GM12878 (cell line): ENCODE measurements around the gene COL15A1. TPM values are rescaled to one million over a fixed set of nuclear protein-coding genes. Genes with fewer than 3 reads are reported as not detected.

Source experiments
- ATAC-seq: fragments of 200-7000 bp; cut with Tn5 transposase; 3 replicates; pipeline ENCODE4 v1.9.1; 2020; ENCODE audit warnings: mild to moderate bottlenecking, moderate library complexity
- BruUV-seq: library from RNA; stranded (reverse); fragments of 400-500 nt; replicated peaks from 2 replicates; lab custom pipeline; 2021; lab: Mats Ljungman, UMichigan
- CTCF ChIA-PET: fragments of 300-600 bp; sonication (Branson Sonifier 250); formaldehyde crosslinking; extraction: SDS; loops from one replicate; lab custom pipeline; 2021; ENCODE audit warnings: inconsistent platforms; lab: Yijun Ruan, JAX
- POLR2A ChIA-PET: fragments of 350-600 bp; formaldehyde crosslinking; extraction: SDS; loops from one replicate; lab custom pipeline; 2021; ENCODE audit warnings: inconsistent platforms; lab: Charles Lee
- RAD21 ChIA-PET: fragments of 300-600 bp; sonication (Branson Sonifier 250); formaldehyde crosslinking; loops from one replicate; lab custom pipeline; 2023; ENCODE audit warnings: antibody characterized with exemption; ENCODE audit not compliant: unreplicated experiment; lab: Charles Lee
- SMC1A ChIA-PET: fragments of 300-600 bp; sonication (Branson Sonifier 250); formaldehyde crosslinking; loops from one replicate; lab custom pipeline; 2023; ENCODE audit not compliant: unreplicated experiment, uncharacterized antibody; lab: Charles Lee
- DNase-seq: peaks from one replicate; pipeline ENCODE4 v3.0.0-alpha.2; 2011; ENCODE audit warnings: low read depth, low spot score
- FAIRE-seq: peaks from 3 replicates; lab custom pipeline; 2011; peaks lifted over from hg19 to GRCh38; lab: Jason Lieb, UNC
- H2AFZ ChIP-seq: 2 replicates; pipeline ENCODE4 v1.6.0; 2011; ENCODE audit warnings: low read depth, low read length, control low read depth; ENCODE audit not compliant: control insufficient read depth
- H3K27ac ChIP-seq: 2 replicates; pipeline ENCODE4 v1.5.1; 2011; ENCODE audit warnings: control low read depth; ENCODE audit not compliant: control insufficient read depth, insufficient read depth
- H3K27me3 ChIP-seq, 2 experiments: replicated peaks in 1 of 2; 2 replicates each; pipeline versions ENCODE4 v1.6.0 to v1.6.1; 2011; ENCODE audit warnings: low read length in 1 of 2; ENCODE audit not compliant: control insufficient read depth in 2 of 2, insufficient read depth in 2 of 2
- H3K36me3 ChIP-seq, 2 experiments: 2 replicates each; pipeline ENCODE4 v1.5.1; 2011; ENCODE audit warnings: low read length in 1 of 2; ENCODE audit not compliant: control insufficient read depth in 2 of 2, insufficient read depth in 2 of 2
- H3K4me1 ChIP-seq: 2 replicates; pipeline ENCODE4 v1.6.1; 2011; ENCODE audit warnings: mild to moderate bottlenecking, low read length, moderate library complexity, mixed read lengths; ENCODE audit not compliant: control insufficient read depth, insufficient read depth
- H3K4me2 ChIP-seq: 2 replicates; pipeline ENCODE4 v1.6.0; 2011; ENCODE audit warnings: control low read depth; ENCODE audit not compliant: control insufficient read depth, insufficient read depth
- H3K4me3 ChIP-seq: fragments of 200-600 bp; sonication (generic); 2 replicates; pipeline ENCODE4 v1.5.1; 2016
- H3K79me2 ChIP-seq: 2 replicates; pipeline ENCODE4 v1.6.0; 2011; ENCODE audit warnings: low read length; ENCODE audit not compliant: control insufficient read depth, insufficient read depth
- H3K9ac ChIP-seq: 2 replicates; pipeline ENCODE4 v1.8.0; 2011; ENCODE audit warnings: low read length, control low read depth, mixed read lengths; ENCODE audit not compliant: control insufficient read depth, insufficient read depth
- H3K9me3 ChIP-seq: replicated peaks from 3 replicates; pipeline ENCODE4 v1.5.1; 2011; ENCODE audit warnings: mild to moderate bottlenecking, low read length; ENCODE audit not compliant: control insufficient read depth, insufficient read depth
- H4K20me1 ChIP-seq: 2 replicates; pipeline ENCODE4 v1.6.0; 2011; ENCODE audit not compliant: control insufficient read depth, insufficient read depth
- HDAC2 ChIP-seq: fragments of 200-600 bp; sonication (generic); IDR thresholded peaks from 2 replicates; pipeline ENCODE4 v1.6.1; 2017
- NR2F1 ChIP-seq: fragments of 450-650 bp; conservative IDR thresholded peaks from 2 replicates; pipeline ENCODE4 v1.6.1; 2017; ENCODE audit warnings: mild to moderate bottlenecking
- PAX8 ChIP-seq: fragments of 450-650 bp; IDR thresholded peaks from 2 replicates; pipeline ENCODE4 v1.6.1; 2017; ENCODE audit warnings: mild to moderate bottlenecking, moderate library complexity
- RAD51 ChIP-seq: fragments of 450-650 bp; IDR thresholded peaks from 2 replicates; pipeline ENCODE4 v1.6.1; 2016; ENCODE audit warnings: moderate library complexity, mild to moderate bottlenecking, inconsistent platforms
- SRF ChIP-seq, 2 experiments: IDR thresholded peaks; 2 replicates each; pipeline ENCODE4 v1.6.1; 2011; ENCODE audit warnings: low read depth in 2 of 2, low read length in 2 of 2, mild to moderate bottlenecking in 1 of 2, moderate library complexity in 1 of 2
- ZNF622 ChIP-seq: fragments of 450-650 bp; IDR thresholded peaks from 2 replicates; pipeline ENCODE4 v1.6.1; 2017; ENCODE audit warnings: mild to moderate bottlenecking, inconsistent platforms
- WGBS: methylation state at CpG from one replicate; pipeline ENCODE4 v1.1.6; 2016; ENCODE audit warnings: low lambda C conversion rate; ENCODE audit not compliant: insufficient replicate concordance, insufficient coverage; ENCODE audit errors: missing lambda C conversion rate; 5-methylcytosine and 5-hydroxymethylcytosine counted together
- in situ Hi-C: fragments of 300-500 bp; cut with MboI; formaldehyde crosslinking; loops from 9 replicates; pipeline ENCODE4 v1.14.3; 2018; ENCODE audit warnings: mixed read lengths
- intact Hi-C: fragments of 100-400 bp; cut with micrococcal nuclease; formaldehyde crosslinking; loops from one replicate; pipeline ENCODE4 v1.14.2; 2022; ENCODE audit not compliant: unreplicated experiment
- polyA plus RNA-seq, 11 experiments: library from polyadenylated mRNA; depleted of rRNA in 4 of 11; unstranded in 6 of 11; stranded (reverse) in 5 of 11; fragments of >200 nt; fragmentation: Nextera tagmentation in 4 of 11; fragmentation: Illumina TruSeq in 1 of 11; extraction: Ambion mirVana in 4 of 11; extraction: Trizol in 1 of 11; gene quantifications; 1 replicate in 1 of 11; 2 replicates in 10 of 11; pipeline versions ENCODE4 v1.2.1 to v1.2.3, GENCODE V29; 2011 to 2016; ENCODE audit warnings: inconsistent platforms in 2 of 11, missing spikeins in 2 of 11, low read depth in 1 of 11
- total RNA-seq, 4 experiments: library from RNA; depleted of rRNA in 3 of 4; stranded (reverse); fragments of >200 nt in 3 of 4; fragmentation: Illumina TruSeq in 1 of 4; extraction: Trizol in 1 of 4; gene quantifications; 2 replicates each; pipeline versions ENCODE4 v1.2.1 to v1.2.3, GENCODE V29; 2013 to 2021
- TF ChIP-seq, protein P1 (sequence below): IDR thresholded peaks from 2 replicates; pipeline ENCODE4 v1.6.1; 2012; ENCODE audit warnings: mild to moderate bottlenecking, low read depth, low read length
- TF ChIP-seq, protein P2 (sequence below): IDR thresholded peaks from 2 replicates; pipeline ENCODE4 v1.6.1; 2011; ENCODE audit warnings: low read depth, low read length, improper control_type of control experiment, borderline replicate concordance
- TF ChIP-seq, protein P3 (sequence below): fragments of 450-650 bp; IDR thresholded peaks from 2 replicates; pipeline ENCODE4 v1.6.1; 2017; ENCODE audit warnings: mild to moderate bottlenecking
- TF ChIP-seq, protein P4 (sequence below): fragments of 450-650 bp; IDR thresholded peaks from 2 replicates; pipeline ENCODE4 v1.6.1; 2017; ENCODE audit warnings: antibody characterized with exemption, mild to moderate bottlenecking, moderate library complexity
- TF ChIP-seq, protein P5 (sequence below): fragments of 450-650 bp; IDR thresholded peaks from 2 replicates; pipeline ENCODE4 v1.6.1; 2017; ENCODE audit warnings: mild to moderate bottlenecking, low read depth, inconsistent platforms; ENCODE audit not compliant: poor library complexity, severe bottlenecking

The COL15A1 gene
- total and polyA plus RNA-seq, 10 of the 15 experiments (the other 5 are each of a cell fraction or from before 2014, with no cell fraction given), result 0.01 to 0.28 (median 0.06) TPM; not detected in 2

DNA sequence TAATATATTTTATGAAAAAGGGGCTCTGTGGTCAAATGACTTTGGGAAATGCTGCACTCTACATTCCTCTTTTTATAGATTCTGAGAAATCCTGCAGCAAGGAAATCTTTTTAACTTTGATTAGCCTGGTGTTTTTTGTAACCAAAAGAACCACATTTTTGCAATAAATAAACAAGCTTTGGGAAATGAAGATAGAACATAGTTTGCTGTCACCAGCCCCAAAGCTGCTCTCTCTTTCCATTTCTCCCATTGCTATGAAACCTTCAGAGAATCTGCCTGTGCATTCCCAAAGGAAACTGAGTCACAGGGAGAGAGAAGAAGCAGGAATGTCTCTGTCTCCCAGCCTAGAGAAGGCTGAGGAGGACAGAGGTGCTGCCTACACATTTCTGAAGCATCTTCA lies 59.0 kb downstream of the COL15A1 start (continued):
- TF ChIP-seq PAX8, result no peak
- TF ChIP-seq, protein P1, sequence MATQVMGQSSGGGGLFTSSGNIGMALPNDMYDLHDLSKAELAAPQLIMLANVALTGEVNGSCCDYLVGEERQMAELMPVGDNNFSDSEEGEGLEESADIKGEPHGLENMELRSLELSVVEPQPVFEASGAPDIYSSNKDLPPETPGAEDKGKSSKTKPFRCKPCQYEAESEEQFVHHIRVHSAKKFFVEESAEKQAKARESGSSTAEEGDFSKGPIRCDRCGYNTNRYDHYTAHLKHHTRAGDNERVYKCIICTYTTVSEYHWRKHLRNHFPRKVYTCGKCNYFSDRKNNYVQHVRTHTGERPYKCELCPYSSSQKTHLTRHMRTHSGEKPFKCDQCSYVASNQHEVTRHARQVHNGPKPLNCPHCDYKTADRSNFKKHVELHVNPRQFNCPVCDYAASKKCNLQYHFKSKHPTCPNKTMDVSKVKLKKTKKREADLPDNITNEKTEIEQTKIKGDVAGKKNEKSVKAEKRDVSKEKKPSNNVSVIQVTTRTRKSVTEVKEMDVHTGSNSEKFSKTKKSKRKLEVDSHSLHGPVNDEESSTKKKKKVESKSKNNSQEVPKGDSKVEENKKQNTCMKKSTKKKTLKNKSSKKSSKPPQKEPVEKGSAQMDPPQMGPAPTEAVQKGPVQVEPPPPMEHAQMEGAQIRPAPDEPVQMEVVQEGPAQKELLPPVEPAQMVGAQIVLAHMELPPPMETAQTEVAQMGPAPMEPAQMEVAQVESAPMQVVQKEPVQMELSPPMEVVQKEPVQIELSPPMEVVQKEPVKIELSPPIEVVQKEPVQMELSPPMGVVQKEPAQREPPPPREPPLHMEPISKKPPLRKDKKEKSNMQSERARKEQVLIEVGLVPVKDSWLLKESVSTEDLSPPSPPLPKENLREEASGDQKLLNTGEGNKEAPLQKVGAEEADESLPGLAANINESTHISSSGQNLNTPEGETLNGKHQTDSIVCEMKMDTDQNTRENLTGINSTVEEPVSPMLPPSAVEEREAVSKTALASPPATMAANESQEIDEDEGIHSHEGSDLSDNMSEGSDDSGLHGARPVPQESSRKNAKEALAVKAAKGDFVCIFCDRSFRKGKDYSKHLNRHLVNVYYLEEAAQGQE, result no peak

DNA sequence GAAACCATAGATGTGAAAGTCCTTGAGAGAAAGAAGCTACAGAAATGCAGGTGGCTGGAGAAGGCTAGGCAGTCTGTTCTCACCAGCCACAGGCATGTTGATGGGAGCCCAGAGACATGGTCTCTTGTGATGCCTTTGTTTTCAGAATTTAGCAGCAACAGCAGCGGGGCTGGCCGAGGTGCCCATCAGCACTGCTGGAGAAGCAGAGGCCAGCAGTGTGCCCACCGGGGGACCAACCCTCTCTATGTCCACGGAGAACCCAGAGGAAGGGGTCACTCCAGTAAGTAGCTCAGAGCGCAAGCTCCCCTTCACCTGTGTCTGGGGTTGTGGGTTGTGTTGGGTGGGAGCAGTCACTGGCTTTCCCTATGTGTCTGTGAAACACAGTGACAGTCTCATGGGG lies 59.6 kb downstream of the COL15A1 start:
- ATAC-seq, result no peak
- DNase-seq, result no peak
- H3K4me3 ChIP-seq, result no peak overlapping the region
- ChIA-PET CTCF (interaction anchor here (1.3 to 12.5 kb wide), 4 partner anchors 10 to 228 kb away, joined by 5 to 304 read pairs (median 85); no protein-coding TSS in a partner anchor), POLR2A (no interaction called here), RAD21 (interaction anchor here (1.2 to 1.6 kb wide), 3 partner anchors 103 to 139 kb away, joined by 5 read pairs; no protein-coding TSS in a partner anchor), SMC1A (interaction anchor here (0.6 to 3.8 kb wide), 6 partner anchors 9 to 137 kb away, joined by 3 to 85 read pairs (median 4); no protein-coding TSS in a partner anchor)
- no peaks in the 10 kb centered on the region for H4K20me1 ChIP-seq
- no peaks in the 10 kb centered on the region for H3K79me2 ChIP-seq
- no peak overlapping the region for H2AFZ ChIP-seq
- no peak for FAIRE-seq
- no TSS peak for BruUV-seq
- no peaks in the 10 kb centered on the region for H3K4me1 ChIP-seq
- no peaks in the 10 kb centered on the region for H3K9me3 ChIP-seq
- intact Hi-C loops (no loop called here), in situ Hi-C loops (no loop called here)
- no peak overlapping the region for H3K4me2 ChIP-seq
- H3K9ac ChIP-seq, result no peak overlapping the region
- H3K27me3 ChIP-seq, result no peaks in the 10 kb centered on the region; a peak in 1 of 4 replicates
- H3K27ac ChIP-seq, result no peak overlapping the region
- H3K36me3 ChIP-seq, result no peaks in the 10 kb centered on the region
- WGBS, result 61% methylated on average over 5 of the region's 5 CpGs
- TF ChIP-seq, protein P2, sequence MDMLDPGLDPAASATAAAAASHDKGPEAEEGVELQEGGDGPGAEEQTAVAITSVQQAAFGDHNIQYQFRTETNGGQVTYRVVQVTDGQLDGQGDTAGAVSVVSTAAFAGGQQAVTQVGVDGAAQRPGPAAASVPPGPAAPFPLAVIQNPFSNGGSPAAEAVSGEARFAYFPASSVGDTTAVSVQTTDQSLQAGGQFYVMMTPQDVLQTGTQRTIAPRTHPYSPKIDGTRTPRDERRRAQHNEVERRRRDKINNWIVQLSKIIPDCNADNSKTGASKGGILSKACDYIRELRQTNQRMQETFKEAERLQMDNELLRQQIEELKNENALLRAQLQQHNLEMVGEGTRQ, result no peak
- TF ChIP-seq HDAC2 (no peak), NR2F1 (no peak), SRF (IDR thresholded peaks at IDR 0.05; ENCODE audit: low read depth in 2 of 2, low read length in 2 of 2) (no peak), RAD51 (no peak), ZNF622 (no peak)
- TF ChIP-seq, protein P3, sequence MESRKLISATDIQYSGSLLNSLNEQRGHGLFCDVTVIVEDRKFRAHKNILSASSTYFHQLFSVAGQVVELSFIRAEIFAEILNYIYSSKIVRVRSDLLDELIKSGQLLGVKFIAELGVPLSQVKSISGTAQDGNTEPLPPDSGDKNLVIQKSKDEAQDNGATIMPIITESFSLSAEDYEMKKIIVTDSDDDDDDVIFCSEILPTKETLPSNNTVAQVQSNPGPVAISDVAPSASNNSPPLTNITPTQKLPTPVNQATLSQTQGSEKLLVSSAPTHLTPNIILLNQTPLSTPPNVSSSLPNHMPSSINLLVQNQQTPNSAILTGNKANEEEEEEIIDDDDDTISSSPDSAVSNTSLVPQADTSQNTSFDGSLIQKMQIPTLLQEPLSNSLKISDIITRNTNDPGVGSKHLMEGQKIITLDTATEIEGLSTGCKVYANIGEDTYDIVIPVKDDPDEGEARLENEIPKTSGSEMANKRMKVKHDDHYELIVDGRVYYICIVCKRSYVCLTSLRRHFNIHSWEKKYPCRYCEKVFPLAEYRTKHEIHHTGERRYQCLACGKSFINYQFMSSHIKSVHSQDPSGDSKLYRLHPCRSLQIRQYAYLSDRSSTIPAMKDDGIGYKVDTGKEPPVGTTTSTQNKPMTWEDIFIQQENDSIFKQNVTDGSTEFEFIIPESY, result no peak
- TF ChIP-seq, protein P4, sequence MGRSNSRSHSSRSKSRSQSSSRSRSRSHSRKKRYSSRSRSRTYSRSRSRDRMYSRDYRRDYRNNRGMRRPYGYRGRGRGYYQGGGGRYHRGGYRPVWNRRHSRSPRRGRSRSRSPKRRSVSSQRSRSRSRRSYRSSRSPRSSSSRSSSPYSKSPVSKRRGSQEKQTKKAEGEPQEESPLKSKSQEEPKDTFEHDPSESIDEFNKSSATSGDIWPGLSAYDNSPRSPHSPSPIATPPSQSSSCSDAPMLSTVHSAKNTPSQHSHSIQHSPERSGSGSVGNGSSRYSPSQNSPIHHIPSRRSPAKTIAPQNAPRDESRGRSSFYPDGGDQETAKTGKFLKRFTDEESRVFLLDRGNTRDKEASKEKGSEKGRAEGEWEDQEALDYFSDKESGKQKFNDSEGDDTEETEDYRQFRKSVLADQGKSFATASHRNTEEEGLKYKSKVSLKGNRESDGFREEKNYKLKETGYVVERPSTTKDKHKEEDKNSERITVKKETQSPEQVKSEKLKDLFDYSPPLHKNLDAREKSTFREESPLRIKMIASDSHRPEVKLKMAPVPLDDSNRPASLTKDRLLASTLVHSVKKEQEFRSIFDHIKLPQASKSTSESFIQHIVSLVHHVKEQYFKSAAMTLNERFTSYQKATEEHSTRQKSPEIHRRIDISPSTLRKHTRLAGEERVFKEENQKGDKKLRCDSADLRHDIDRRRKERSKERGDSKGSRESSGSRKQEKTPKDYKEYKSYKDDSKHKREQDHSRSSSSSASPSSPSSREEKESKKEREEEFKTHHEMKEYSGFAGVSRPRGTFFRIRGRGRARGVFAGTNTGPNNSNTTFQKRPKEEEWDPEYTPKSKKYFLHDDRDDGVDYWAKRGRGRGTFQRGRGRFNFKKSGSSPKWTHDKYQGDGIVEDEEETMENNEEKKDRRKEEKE, result no peak
- TF ChIP-seq, protein P5, sequence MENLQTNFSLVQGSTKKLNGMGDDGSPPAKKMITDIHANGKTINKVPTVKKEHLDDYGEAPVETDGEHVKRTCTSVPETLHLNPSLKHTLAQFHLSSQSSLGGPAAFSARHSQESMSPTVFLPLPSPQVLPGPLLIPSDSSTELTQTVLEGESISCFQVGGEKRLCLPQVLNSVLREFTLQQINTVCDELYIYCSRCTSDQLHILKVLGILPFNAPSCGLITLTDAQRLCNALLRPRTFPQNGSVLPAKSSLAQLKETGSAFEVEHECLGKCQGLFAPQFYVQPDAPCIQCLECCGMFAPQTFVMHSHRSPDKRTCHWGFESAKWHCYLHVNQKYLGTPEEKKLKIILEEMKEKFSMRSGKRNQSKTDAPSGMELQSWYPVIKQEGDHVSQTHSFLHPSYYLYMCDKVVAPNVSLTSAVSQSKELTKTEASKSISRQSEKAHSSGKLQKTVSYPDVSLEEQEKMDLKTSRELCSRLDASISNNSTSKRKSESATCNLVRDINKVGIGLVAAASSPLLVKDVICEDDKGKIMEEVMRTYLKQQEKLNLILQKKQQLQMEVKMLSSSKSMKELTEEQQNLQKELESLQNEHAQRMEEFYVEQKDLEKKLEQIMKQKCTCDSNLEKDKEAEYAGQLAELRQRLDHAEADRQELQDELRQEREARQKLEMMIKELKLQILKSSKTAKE, result no peak
